RCC 7860 (cell line): Measurements from ENCODE around the gene S1PR3.

Experiments
- DNase-seq: peaks from one replicate; pipeline ENCODE4 v3.0.0-alpha.2; 2015; ENCODE audit warnings: low spot score
- FAIRE-seq: peaks from 2 replicates; lab custom pipeline; 2012; peaks lifted over from hg19 to GRCh38; lab: Jason Lieb, UNC

Gene S1PR3

GRCh38 chr9:89008055-89008743 is 16.9 kb downstream of the S1PR3 start:
- DNase-seq (no peak), FAIRE-seq (no peak)

DNA sequence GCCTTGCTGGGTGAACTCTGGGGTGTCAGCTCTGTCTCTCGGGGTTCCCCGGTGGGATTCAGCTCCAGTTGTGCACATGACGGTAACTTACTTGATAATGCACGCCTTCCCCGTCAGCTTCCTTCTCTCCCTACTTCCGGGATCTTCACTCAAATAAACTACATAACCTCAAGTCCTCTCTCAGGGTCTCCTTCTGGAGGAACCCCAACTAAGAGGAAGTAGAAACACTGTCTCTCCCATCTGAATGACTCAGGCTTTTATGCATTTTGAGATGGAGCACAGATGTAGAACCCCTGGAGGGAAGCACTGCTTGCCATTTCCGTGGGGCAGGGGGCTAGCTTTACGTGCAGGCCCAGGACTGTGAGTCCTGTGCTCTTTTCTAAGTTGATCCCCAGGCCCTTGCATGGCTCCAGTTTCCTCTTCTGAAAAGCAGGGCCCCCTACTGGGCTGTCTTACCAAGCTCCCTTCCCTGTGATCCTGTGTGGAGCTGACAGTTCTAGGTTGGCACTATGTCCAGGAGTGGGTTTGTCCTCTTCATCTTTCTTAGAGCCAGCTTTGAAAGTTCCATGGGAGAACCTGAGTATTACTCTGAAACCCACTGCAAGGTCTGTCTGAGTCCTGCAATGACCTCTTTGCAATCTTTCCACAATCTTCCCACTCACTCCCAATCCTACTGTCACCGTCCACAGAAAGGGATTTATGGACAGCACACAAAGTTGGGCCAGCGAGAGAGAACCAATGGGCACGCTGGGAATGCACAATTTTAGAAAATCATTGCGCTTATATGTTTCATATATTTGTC is 17.7 kb downstream of the S1PR3 start:
- no peak for FAIRE-seq
- no peak for DNase-seq

DNA sequence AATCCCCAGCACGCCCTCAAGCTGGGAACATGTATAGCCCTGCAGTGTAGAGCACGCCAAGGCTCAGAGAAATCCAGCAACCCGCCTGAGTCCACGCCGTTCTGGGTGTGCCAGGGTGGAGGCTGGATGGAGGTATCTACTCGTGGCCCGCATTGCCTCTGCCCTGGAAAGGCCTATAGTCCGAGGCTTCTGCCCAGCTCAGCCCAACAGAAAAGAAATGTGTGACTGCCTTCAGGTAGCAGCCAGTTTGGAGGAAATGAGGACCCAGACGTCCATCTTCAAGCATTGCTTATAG is 18.2 kb downstream of the S1PR3 start:
- DNase-seq, result no peak
- FAIRE-seq, result no peak

GRCh38 chr9:89010056-89010455 is 18.8 kb downstream of the S1PR3 start:
- DNase-seq, result no peak
- no peak for FAIRE-seq

DNA sequence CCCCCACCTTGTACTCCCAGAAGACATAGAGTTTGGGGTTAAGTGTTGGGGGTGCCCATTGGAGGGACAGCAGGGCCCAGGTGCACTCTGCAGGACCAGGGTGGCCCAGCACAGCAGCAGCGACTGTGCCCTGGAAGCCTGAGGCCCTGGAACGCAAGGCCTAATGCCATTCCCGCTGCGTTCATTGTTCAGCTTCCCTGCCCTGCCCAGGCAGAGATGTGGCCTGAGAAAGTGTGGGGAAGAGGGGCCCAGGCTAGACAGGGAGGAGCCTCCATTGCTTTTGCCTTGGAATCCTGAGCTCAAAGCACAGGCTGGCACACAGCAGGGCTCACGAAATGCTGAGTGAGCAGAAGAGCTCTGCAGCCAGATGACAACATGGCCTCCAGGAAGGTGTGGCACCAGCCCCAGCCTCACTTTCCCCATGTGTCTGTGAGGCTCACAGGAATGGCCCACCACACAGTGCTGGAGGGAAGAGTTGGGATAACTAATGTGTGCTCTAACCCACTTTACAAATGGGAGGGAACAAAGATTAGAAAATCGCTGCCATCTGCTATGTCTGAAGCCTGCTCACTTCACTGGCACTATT is 19.4 kb downstream of the S1PR3 start:
- DNase-seq (no peak), FAIRE-seq (no peak)

- no peak for FAIRE-seq
Observed at GRCh38 chr9:89011683-89012082, 20.4 kb downstream of the S1PR3 start.

DNA sequence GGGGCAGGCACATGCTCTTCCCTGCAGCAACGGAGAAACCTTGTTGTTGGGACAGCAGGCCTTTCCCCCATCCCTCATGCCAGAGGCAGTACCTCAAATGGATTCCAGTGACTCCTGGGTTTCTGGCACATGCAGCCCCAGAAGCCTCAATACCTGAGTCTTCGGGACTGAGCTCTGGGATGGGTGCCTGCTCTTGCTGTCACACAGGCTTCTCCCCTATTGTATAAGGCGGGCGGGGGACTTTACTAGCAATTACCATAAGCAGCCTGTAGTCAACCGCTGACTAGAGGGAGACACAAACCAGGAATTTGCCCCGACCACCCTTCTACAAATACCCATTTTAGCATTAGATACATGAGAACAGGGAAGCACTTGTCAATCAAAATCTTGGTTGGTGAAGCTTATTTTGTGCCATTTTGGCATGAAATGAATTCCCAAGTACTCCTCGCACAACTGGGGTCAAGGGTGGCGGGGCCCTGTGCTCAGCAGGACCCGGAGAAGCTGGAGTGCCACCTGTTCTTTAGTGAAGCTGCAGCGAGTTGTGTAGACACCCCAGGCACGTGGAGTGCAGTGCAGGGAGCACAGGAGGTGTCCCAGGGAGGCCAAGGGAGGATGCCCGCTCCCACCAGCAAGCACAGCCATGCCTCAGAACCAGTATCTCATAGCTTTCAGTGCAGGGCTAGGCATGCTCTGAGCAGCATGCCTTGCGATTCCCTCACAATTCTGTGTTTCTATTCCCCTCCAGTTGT is 21.2 kb downstream of the S1PR3 start:
- DNase-seq (no peak), FAIRE-seq (no peak)

More at GRCh38 chr9:89011683-89012082, 20.4 kb downstream of the S1PR3 start:
- no peak for DNase-seq

GRCh38 chr9:89013660-89014059 is 22.4 kb downstream of the S1PR3 start:
- FAIRE-seq, result no peak
- no peak for DNase-seq

GRCh38 chr9:89014153-89014552 is 22.9 kb downstream of the S1PR3 start:
- no peak for FAIRE-seq
- no peak for DNase-seq

GRCh38 chr9:89015336-89015735 is 24.1 kb downstream of the S1PR3 start:
- no peak for DNase-seq
- no peak for FAIRE-seq

DNA sequence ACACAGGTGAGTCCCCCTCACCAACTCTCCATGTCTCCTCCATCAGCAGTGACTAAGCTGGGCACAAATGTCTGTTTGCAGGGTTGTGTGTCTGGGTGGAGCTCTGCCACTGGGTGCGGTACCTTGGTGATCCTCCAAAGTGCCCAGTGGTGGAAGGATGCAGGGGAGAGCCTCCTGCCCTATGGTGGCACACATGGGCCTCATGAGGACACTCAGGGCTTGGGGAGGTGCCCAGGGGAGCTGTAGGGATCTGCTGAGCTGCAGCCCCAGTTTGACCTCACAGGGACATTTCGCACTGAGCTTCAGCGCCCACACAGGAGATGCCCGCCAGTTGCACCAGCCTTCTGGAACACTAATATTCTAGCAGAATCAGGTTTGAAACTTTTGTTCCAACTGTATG is 29.5 kb downstream of the S1PR3 start:
- FAIRE-seq (no peak), DNase-seq (no peak)

GRCh38 chr9:89021154-89021803 is 30.0 kb downstream of the S1PR3 start:
- FAIRE-seq (peak; percentile 96), DNase-seq (peak; percentile 93)

DNA sequence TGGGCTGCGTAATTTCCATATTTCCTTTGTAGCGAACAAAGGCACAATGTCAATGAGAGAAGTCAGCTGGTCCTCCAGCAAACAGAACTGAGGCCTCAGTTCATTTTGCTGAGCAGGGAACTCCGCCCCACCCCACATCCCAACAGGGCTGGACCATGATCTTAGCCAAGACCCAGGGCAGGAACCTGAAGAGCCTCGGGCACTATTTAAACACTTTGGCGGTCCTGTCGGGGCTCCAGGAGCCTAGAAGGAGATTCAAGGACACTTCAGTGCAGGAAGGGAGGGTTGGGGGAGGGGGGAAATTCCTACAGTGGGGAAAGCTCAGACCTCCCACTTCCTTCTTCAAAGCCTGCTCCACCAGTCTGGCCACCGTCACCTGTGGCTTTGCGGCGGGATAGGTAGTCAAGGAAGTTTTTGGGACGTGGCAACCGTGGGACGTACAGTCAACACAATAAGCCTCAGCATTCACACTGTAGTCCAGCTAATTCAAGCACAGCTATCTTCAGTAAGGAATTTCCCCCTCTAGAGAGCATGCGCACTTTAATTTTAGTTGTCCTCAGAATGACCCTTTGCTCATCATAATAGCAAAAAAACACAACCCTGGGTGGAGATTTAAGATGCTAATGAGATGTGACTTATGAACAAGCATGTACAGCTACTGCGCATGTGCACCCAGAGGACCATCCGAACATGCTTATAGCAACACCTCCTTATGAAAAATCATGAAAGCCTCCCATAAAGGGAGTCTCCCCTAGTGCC is 30.9 kb downstream of the S1PR3 start:
- DNase-seq, result no peak
- FAIRE-seq, result no peak

- DNase-seq, result no peak
Observed at GRCh38 chr9:89022902-89023301, 31.6 kb downstream of the S1PR3 start.

DNA sequence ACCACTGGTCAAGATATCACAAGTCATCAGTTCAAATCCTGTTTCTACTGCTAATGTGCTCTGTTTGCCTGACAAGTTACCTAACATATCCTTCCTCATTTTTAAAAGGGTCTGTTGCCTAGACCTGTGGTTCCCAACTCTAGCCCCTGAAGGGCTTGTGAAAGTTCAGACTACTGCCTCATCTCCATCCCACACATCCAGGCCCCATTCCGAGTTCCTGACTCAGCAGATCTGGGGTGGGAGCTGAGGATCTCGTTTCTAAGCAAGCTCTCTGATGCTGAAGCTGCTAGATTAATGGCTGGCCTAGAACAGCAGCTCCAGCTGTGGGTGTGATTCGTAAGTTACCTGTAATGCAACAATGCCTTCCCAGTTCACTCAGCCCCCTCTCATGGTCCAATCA is 32.5 kb downstream of the S1PR3 start:
- FAIRE-seq (no peak), DNase-seq (no peak)

More at GRCh38 chr9:89022902-89023301, 31.6 kb downstream of the S1PR3 start:
- no peak for FAIRE-seq

DNA sequence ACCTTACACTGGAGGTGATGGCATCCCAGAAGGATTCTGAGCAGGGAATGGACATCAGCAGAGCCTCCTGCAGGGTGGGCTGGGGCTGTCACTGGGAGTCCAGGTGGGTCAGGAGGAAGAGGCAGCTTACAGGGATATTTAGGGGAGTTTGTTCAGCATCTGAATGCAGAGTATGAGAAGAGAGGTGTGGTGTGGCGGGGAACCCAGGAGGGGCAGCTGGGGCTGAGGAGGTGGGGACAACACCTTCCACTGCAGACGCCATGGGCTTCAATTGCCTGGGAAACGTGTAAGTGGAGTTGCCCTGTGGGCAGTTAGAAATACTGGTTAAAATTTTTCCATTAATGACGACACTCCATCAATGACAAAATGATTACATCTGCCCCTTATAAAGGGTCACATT is 33.5 kb downstream of the S1PR3 start:
- DNase-seq (no peak), FAIRE-seq (no peak)

GRCh38 chr9:89025553-89025952 is 34.3 kb downstream of the S1PR3 start:
- DNase-seq (no peak), FAIRE-seq (no peak)

DNA sequence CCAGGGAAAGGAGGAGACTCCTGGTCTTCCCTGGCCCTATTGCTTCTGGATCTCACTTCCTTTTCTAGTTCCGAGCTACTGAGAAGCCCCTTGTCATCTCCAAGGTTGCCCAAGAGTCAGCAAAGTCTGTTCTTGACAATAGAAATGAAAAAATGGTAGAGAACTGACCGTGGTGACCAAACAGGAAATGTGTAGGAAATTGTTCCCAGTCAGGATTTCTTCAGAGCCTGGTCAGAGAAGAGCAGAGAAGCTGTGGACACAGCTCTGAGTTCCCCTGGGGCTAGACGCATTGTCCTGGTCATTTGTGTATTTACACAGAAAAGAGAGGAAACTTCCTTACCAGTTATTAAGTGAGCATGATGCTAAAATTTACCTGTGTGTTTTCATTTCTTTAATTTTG is 35.6 kb downstream of the S1PR3 start:
- DNase-seq, result no peak
- FAIRE-seq, result no peak

DNA sequence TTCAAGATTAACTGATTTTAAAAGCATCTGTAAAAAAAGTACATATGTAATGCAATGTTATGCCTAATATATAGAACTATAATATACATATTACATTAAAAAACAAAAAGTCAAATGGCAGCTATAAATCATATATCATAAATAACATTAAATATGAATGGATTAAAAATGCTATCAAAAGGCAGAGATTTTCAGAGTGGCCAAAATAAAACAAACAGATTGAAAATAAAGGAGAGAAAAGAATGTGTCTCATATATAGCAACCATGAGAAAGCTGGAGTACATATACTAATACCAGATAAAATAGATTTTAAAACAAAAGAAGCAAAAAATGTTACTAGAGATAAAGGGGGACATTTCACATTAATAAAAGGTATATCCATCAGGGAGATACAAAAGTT is 38.5 kb downstream of the S1PR3 start:
- DNase-seq (no peak), FAIRE-seq (no peak)

- FAIRE-seq (no peak), DNase-seq (no peak)
Observed at GRCh38 chr9:89032173-89032572, 40.9 kb downstream of the S1PR3 start.
